HepG2 (cell line): ENCODE results near the gene CST3. TPM values are rescaled to one million over a fixed set of nuclear protein-coding genes. Genes with fewer than 3 reads are reported as not detected.

Experiments
- CTCF ChIP-seq: sonication (generic); formaldehyde crosslinking; IDR thresholded peaks from 2 replicates; pipeline ENCODE4 v1.5.0; 2020; ENCODE audit warnings: mild to moderate bottlenecking, missing genetic modification reagents, moderate library complexity
- PHF21A ChIP-seq: sonication (generic); formaldehyde crosslinking; IDR thresholded peaks from 2 replicates; pipeline ENCODE4 v1.5.0; 2020; ENCODE audit warnings: mild to moderate bottlenecking, missing genetic modification reagents
- POLR2G ChIP-seq: fragments of 200-400 bp; formaldehyde crosslinking; IDR thresholded peaks from 2 replicates; pipeline ENCODE4 v1.6.1; 2018; ENCODE audit warnings: mild to moderate bottlenecking, low read depth, low read length, moderate library complexity
- ZBTB40 ChIP-seq, 2 experiments: fragments of 450-650 bp in 1 of 2; sonication (generic) in 1 of 2; formaldehyde crosslinking in 1 of 2; IDR thresholded peaks; 2 replicates each; pipeline versions ENCODE4 v1.6.1 to v1.8.0; 2016 to 2022; ENCODE audit warnings: antibody characterized with exemption in 1 of 2, mild to moderate bottlenecking in 1 of 2, missing genetic modification reagents in 1 of 2
- ZNF33B ChIP-seq: sonication (generic); formaldehyde crosslinking; IDR thresholded peaks from 2 replicates; pipeline ENCODE4 v1.5.1; 2020; ENCODE audit warnings: mild to moderate bottlenecking, missing genetic modification reagents
- ZNF687 ChIP-seq: sonication (generic); formaldehyde crosslinking; IDR thresholded peaks from 2 replicates; pipeline ENCODE4 v1.5.1; 2020; ENCODE audit warnings: mild to moderate bottlenecking, missing genetic modification reagents, moderate library complexity
- ZSCAN22 ChIP-seq: sonication (generic); formaldehyde crosslinking; IDR thresholded peaks from 2 replicates; pipeline ENCODE4 v1.4.0; 2020; ENCODE audit warnings: mild to moderate bottlenecking, missing genetic modification reagents
- polyA plus RNA-seq, 8 experiments: library from polyadenylated mRNA; depleted of rRNA in 3 of 8; stranded (reverse) in 7 of 8; unstranded in 1 of 8; fragments of >200 nt; fragmentation: Illumina TruSeq in 4 of 8; extraction: Trizol in 4 of 8; gene quantifications; 2 replicates each; pipeline versions ENCODE4 v1.2.1 to v1.2.3, GENCODE V29; 2011 to 2016; ENCODE audit warnings: low read depth in 4 of 8, missing spikeins in 1 of 8, mixed read lengths in 1 of 8; ENCODE audit not compliant: insufficient read depth in 1 of 8
- total RNA-seq, 5 experiments: library from RNA; depleted of rRNA; stranded (reverse); fragments of >200 nt; fragmentation: Illumina TruSeq; extraction: Trizol; gene quantifications; 2 replicates each; pipeline ENCODE4 v1.2.3, GENCODE V29; 2016; ENCODE audit warnings: low read depth in 1 of 5
- TF ChIP-seq, protein P1 (sequence below): sonication (generic); formaldehyde crosslinking; IDR thresholded peaks from 2 replicates; pipeline ENCODE4 v1.8.0; 2022; ENCODE audit warnings: mild to moderate bottlenecking, missing genetic modification reagents, borderline replicate concordance
- TF ChIP-seq, protein P2 (sequence below): sonication (generic); formaldehyde crosslinking; IDR thresholded peaks from 2 replicates; pipeline ENCODE4 v1.4.0; 2020; ENCODE audit warnings: mild to moderate bottlenecking, missing genetic modification reagents

The CST3 gene
- total and polyA plus RNA-seq, 2 of the 13 experiments (the other 11 are each of a cell fraction or from before 2014, with no cell fraction given) = 690 to 1,005 TPM

GRCh38 chr20:23631981-23632710, 5.6 kb downstream of the CST3 start (continued):
- TF ChIP-seq ZBTB40 (IDR thresholded peaks at IDR 0.05) (no peak), ZBTB40 (CRISPR knock-in tag; IDR thresholded peaks at IDR 0.05) (0 out of 2 replicates have a peak, but pooled peaks have one; percentile 20), ZNF33B (CRISPR knock-in tag) (0 out of 2 replicates have a peak, but pooled peaks have one; percentile 36), CTCF (CRISPR knock-in tag) (0 out of 2 replicates have a peak, but pooled peaks have one; percentile 12), ZSCAN22 (CRISPR knock-in tag) (no peak), PHF21A (no peak), POLR2G (peak; percentile 62), ZNF687 (CRISPR knock-in tag) (peak; percentile 49)
- TF ChIP-seq, protein P1, sequence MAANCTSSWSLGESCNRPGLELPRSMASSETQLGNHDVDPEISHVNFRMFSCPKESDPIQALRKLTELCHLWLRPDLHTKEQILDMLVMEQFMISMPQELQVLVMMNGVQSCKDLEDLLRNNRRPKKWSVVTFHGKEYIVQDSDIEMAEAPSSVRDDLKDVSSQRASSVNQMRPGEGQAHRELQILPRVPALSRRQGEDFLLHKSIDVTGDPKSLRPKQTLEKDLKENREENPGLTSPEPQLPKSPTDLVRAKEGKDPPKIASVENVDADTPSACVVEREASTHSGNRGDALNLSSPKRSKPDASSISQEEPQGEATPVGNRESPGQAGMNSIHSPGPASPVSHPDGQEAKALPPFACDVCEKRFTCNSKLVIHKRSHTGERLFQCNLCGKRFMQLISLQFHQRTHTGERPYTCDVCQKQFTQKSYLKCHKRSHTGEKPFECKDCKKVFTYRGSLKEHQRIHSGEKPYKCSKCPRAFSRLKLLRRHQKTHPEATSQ (CRISPR knock-in tag) = peak; percentile 39; the same call in 1 of the 2 replicates
- TF ChIP-seq, protein P2, sequence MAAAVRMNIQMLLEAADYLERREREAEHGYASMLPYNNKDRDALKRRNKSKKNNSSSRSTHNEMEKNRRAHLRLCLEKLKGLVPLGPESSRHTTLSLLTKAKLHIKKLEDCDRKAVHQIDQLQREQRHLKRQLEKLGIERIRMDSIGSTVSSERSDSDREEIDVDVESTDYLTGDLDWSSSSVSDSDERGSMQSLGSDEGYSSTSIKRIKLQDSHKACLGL = 0 out of 2 replicates have a peak, but pooled peaks have one; percentile 36
